Peyer's patch (tissue), 4 donors: ENCODE measurements around the gene CHST8.

Experiments used
- CTCF ChIP-seq, 6 experiments: fragments of 450-650 bp in 4 of 6; fragments of 200-600 bp in 2 of 6; sonication (generic) in 1 of 6; IDR thresholded peaks; one replicate each; pipeline ENCODE4 v1.5.1; 2017 to 2019; ENCODE audit warnings: antibody characterized with exemption in 6 of 6, mild to moderate bottlenecking in 3 of 6, moderate library complexity in 1 of 6
- POLR2A ChIP-seq, 2 donors: fragments of 450-650 bp; IDR thresholded peaks; one replicate each; pipeline ENCODE4 v1.5.1; 2017; ENCODE audit warnings: antibody characterized with exemption in 2 of 2, mild to moderate bottlenecking in 2 of 2, moderate library complexity in 2 of 2

GRCh38 chr19:33805840-33806433 is 184.2 kb downstream of the CHST8 start:
- TF ChIP-seq CTCF (IDR thresholded peaks at IDR 0.05) (peak in 1 of 6 experiments; percentile 7), POLR2A (IDR thresholded peaks at IDR 0.05) (no peak)
